Gastroesophageal sphincter (tissue), 4 donors: ENCODE results near the gene KDM6A. TPM values are rescaled to one million over a fixed set of nuclear protein-coding genes. Genes with fewer than 3 reads are reported as not detected.

Experiments
- ATAC-seq: fragments of 150-250 bp; one replicate; pipeline ENCODE4 v1.9.1; 2016; ENCODE audit warnings: mild to moderate bottlenecking, moderate library complexity
- H3K27ac ChIP-seq, 4 donors: fragments of 200-600 bp; sonication (generic) in 3 of 4; 1 replicate in 3 of 4; 2 replicates in 1 of 4; pipeline ENCODE4 v1.5.1; 2016 to 2019
- H3K27me3 ChIP-seq: fragments of 200-600 bp; sonication (generic); one replicate; pipeline ENCODE4 v1.5.1; 2019
- H3K36me3 ChIP-seq, 2 donors: fragments of 200-600 bp; sonication (generic); one replicate each; pipeline ENCODE4 v1.5.1; 2019; ENCODE audit warnings: control low read depth in 1 of 2
- H3K4me1 ChIP-seq, 3 donors: fragments of 200-600 bp; sonication (generic); 1 replicate in 2 of 3; 2 replicates in 1 of 3; pipeline ENCODE4 v1.5.1; 2016 to 2019; ENCODE audit warnings: control low read depth in 2 of 3
- H3K4me3 ChIP-seq, 2 donors: fragments of 200-600 bp; sonication (generic); one replicate each; pipeline ENCODE4 v1.5.1; 2019; ENCODE audit warnings: mild to moderate bottlenecking in 1 of 2, moderate library complexity in 1 of 2
- H3K9me3 ChIP-seq, 3 donors: fragments of 200-600 bp; sonication (generic); one replicate each; pipeline ENCODE4 v1.5.1; 2017 to 2019; ENCODE audit warnings: control low read depth in 2 of 3
- CTCF ChIP-seq, 4 experiments: fragments of 200-600 bp in 2 of 4; fragments of 450-650 bp in 2 of 4; sonication (generic) in 1 of 4; IDR thresholded peaks; one replicate each; pipeline ENCODE4 v1.5.1; 2017 to 2019; ENCODE audit warnings: antibody characterized with exemption in 4 of 4, mild to moderate bottlenecking in 2 of 4, moderate library complexity in 2 of 4
- EP300 ChIP-seq: sonication (generic); formaldehyde crosslinking; IDR thresholded peaks from one replicate; pipeline ENCODE4 v1.6.1; 2017; ENCODE audit warnings: antibody characterized with exemption, mild to moderate bottlenecking
- POLR2A ChIP-seq, 2 donors: fragments of 450-650 bp; IDR thresholded peaks; one replicate each; pipeline ENCODE4 v1.6.1; 2017; ENCODE audit warnings: antibody characterized with exemption in 2 of 2, mild to moderate bottlenecking in 2 of 2, moderate library complexity in 1 of 2
- POLR2AphosphoS5 ChIP-seq: sonication (generic); formaldehyde crosslinking; IDR thresholded peaks from one replicate; pipeline ENCODE4 v1.6.1; 2017; ENCODE audit warnings: antibody characterized with exemption
- WGBS, 2 donors: methylation state at CpG; one replicate each; pipeline ENCODE4 v1.1.5; 2018; ENCODE audit warnings: low coverage in 1 of 2; 5-methylcytosine and 5-hydroxymethylcytosine counted together
- total RNA-seq, 4 donors: library from RNA; depleted of rRNA; stranded (reverse); fragments of >200 nt; gene quantifications; one replicate each; pipeline ENCODE4 v1.1.0, GENCODE V29; 2016

The KDM6A gene
- total RNA-seq, 4 donors from 2014 or later, result 17.0 to 28.6 (median 19.9) TPM

- H3K4me3 ChIP-seq, result no peak overlapping the region
- no peak for ATAC-seq
- no peak overlapping the region for H3K27ac ChIP-seq
- 51 to 87% methylated on average over 2 of the region's 2 CpGs for WGBS, 2 donors
- H3K9me3 ChIP-seq, result no peaks in the 10 kb centered on the region
- H3K36me3 ChIP-seq, result no peaks in the 10 kb centered on the region
- no peaks in the 10 kb centered on the region for H3K27me3 ChIP-seq
- peaks cover 0 to 24% (median 3%) of the 10 kb centered on the region in 3 donors for H3K4me1 ChIP-seq
- no peak for TF ChIP-seq EP300
- TF ChIP-seq POLR2AphosphoS5, result no peak
- TF ChIP-seq POLR2A (IDR thresholded peaks at IDR 0.05), result no peak
- no peak for TF ChIP-seq CTCF (IDR thresholded peaks at IDR 0.05)
These were observed 41.7 kb downstream of the KDM6A start for GRCh38 chrX:44914532-44915198.

GRCh38 chrX:44915361-44915868 is 42.4 kb downstream of the KDM6A start:
- Histone ChIP-seq H3K9me3 (no peaks in the 10 kb centered on the region), H3K27ac (no peak overlapping the region), H3K36me3 (no peaks in the 10 kb centered on the region), H3K4me1 (peaks cover 0 to 24% (median 3%) of the 10 kb centered on the region in 3 donors), H3K27me3 (no peaks in the 10 kb centered on the region), H3K4me3 (no peak overlapping the region)
- TF ChIP-seq CTCF (IDR thresholded peaks at IDR 0.05), result no peak
- WGBS, 2 donors, result 41 to 85% methylated on average over 4 to 5 of the region's 8 CpGs
- no peak for ATAC-seq

- H3K9me3 ChIP-seq, result no peaks in the 10 kb centered on the region
- no peaks in the 10 kb centered on the region for H3K36me3 ChIP-seq
- no peaks in the 10 kb centered on the region for H3K27me3 ChIP-seq
- no peak for TF ChIP-seq POLR2AphosphoS5
- no peak for TF ChIP-seq EP300
- no peak for TF ChIP-seq POLR2A (IDR thresholded peaks at IDR 0.05)
- no peak for TF ChIP-seq CTCF (IDR thresholded peaks at IDR 0.05)
- H3K4me1 ChIP-seq, result peaks cover 0 to 24% (median under 1%) of the 10 kb centered on the region in 3 donors
- H3K4me3 ChIP-seq, result no peak overlapping the region
- WGBS, 2 donors, result 17 to 38% methylated on average over 1 of the region's 1 CpG
- ATAC-seq, result no peak
- H3K27ac ChIP-seq, result no peak overlapping the region
These were observed 45.7 kb downstream of the KDM6A start for GRCh38 chrX:44918722-44919121.

- TF ChIP-seq POLR2AphosphoS5 (no peak), CTCF (IDR thresholded peaks at IDR 0.05) (no peak), POLR2A (IDR thresholded peaks at IDR 0.05) (no peak), EP300 (no peak)
- WGBS, 2 donors, result 78 to 82% methylated on average over 4 of the region's 4 CpGs
- H3K9me3 ChIP-seq, result no peaks in the 10 kb centered on the region
- H3K36me3 ChIP-seq, result no peaks in the 10 kb centered on the region
- no peak overlapping the region for H3K4me3 ChIP-seq
- H3K4me1 ChIP-seq, result peaks cover 0 to 20% (median 8%) of the 10 kb centered on the region in 3 donors
- ATAC-seq, result no peak
- H3K27me3 ChIP-seq, result no peaks in the 10 kb centered on the region
- no peak overlapping the region for H3K27ac ChIP-seq
These were observed 50.0 kb downstream of the KDM6A start for GRCh38 chrX:44922980-44923379.

- no peak for TF ChIP-seq CTCF (IDR thresholded peaks at IDR 0.05)
- TF ChIP-seq EP300, result no peak
- TF ChIP-seq POLR2AphosphoS5, result no peak
- no peaks in the 10 kb centered on the region for H3K27me3 ChIP-seq
- no peak overlapping the region for H3K4me3 ChIP-seq
- no peaks in the 10 kb centered on the region for H3K9me3 ChIP-seq
- H3K4me1 ChIP-seq, result peaks cover 0 to 20% (median 8%) of the 10 kb centered on the region in 3 donors
- 30 to 50% methylated on average over 1 of the region's 1 CpG for WGBS, 2 donors
- no peak overlapping the region for H3K27ac ChIP-seq
- no peaks in the 10 kb centered on the region for H3K36me3 ChIP-seq
- ATAC-seq, result no peak
These were observed 54.4 kb downstream of the KDM6A start for GRCh38 chrX:44927398-44927797.
